ENCODE measurements around the gene ERCC2. TPM values are rescaled to one million over a fixed set of nuclear protein-coding genes. Genes with fewer than 3 reads are reported as not detected.
A peak's percentile ranks its signal among the peaks of the same experiment; 100 is the strongest.

ERCC2 gene
- total RNA-seq, 1 donor from 2014 or later, result 32.2 TPM

- H3K4me3 ChIP-seq (ENCODE audit: low read depth, low read length), result no peak overlapping the region
- DNase-seq (ENCODE audit: low read depth), result peak; percentile 74
- no peak for TF ChIP-seq CTCF (conservative IDR thresholded peaks at IDR 0.05; ENCODE audit: low read depth, low read length)
Observed at GRCh38 chr19:45376045-45376724, 5.8 kb upstream of the ERCC2 start.

GRCh38 chr19:45368737-45369340, 1.5 kb downstream of the ERCC2 start:
- no peak overlapping the region for H3K4me3 ChIP-seq (ENCODE audit: low read depth, low read length)
- no peak for TF ChIP-seq CTCF (conservative IDR thresholded peaks at IDR 0.05; ENCODE audit: low read depth, low read length)
- no peak for DNase-seq (ENCODE audit: low read depth)

GRCh38 chr19:45368127-45368526, 2.2 kb downstream of the ERCC2 start:
- no peak overlapping the region for H3K4me3 ChIP-seq (ENCODE audit: low read depth, low read length)
- DNase-seq (ENCODE audit: low read depth), result no peak
- no peak for TF ChIP-seq CTCF (conservative IDR thresholded peaks at IDR 0.05; ENCODE audit: low read depth, low read length)

- DNase-seq (ENCODE audit: low read depth), result no peak
- TF ChIP-seq CTCF (conservative IDR thresholded peaks at IDR 0.05; ENCODE audit: low read depth, low read length), result no peak
- H3K4me3 ChIP-seq (ENCODE audit: low read depth, low read length), result no peak overlapping the region
Observed at GRCh38 chr19:45364696-45365095, 5.7 kb downstream of the ERCC2 start.

GRCh38 chr19:45363861-45364459, 6.4 kb downstream of the ERCC2 start:
- H3K4me3 ChIP-seq (ENCODE audit: low read depth, low read length), result no peak overlapping the region

GRCh38 chr19:45362291-45362690, 8.1 kb downstream of the ERCC2 start:
- no peak for TF ChIP-seq CTCF (conservative IDR thresholded peaks at IDR 0.05; ENCODE audit: low read depth, low read length)
- no peak overlapping the region for H3K4me3 ChIP-seq (ENCODE audit: low read depth, low read length)
- no peak for DNase-seq (ENCODE audit: low read depth)

More at GRCh38 chr19:45363861-45364459, 6.4 kb downstream of the ERCC2 start:
- DNase-seq (ENCODE audit: low read depth), result no peak
- TF ChIP-seq CTCF (conservative IDR thresholded peaks at IDR 0.05; ENCODE audit: low read depth, low read length), result no peak
